ENCODE results near the gene TMEM131. TPM values are rescaled to one million over a fixed set of nuclear protein-coding genes. Genes with fewer than 3 reads are reported as not detected.
"Not testable (repeated sequence)": the region's sequence is repeated elsewhere in the genome, so short reads cannot be mapped to it uniquely, and the experiment has no call there.

TMEM131 gene
- total and polyA plus RNA-seq, 12 donors = 8.2 to 34.3 (median 30.0) TPM

DNA sequence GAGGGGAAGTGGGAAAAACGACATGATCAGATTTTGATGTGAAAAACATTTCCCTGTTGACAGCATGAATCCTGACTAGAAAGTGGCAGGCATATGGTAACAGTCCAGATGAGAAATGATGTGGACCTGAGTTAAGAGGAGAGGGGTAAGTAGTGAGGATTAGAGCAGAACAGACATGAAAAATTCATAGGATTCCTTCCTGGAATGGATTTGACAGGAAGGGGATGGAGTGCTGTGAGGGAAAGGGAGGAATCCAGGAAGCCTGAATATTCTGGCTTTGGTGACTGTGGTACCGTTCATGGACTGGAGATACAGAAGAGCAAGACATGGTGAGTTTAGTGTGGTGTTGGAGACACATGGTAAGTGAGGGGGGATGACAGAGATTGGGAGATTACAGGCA lies 115.4 kb downstream of the TMEM131 start:
- Histone ChIP-seq H3K4me3 (no peak overlapping the region), H3K36me3 (peaks cover 0 to 12% (median under 1%) of the 10 kb centered on the region in 9 donors), H3K27ac (no peak overlapping the region), H3K9me3 (peaks cover 0 to 28% (median under 1%) of the 10 kb centered on the region in 11 donors), H3K27me3 (no peaks in the 10 kb centered on the region), H3K4me1 (peaks cover 0 to 8% (median 0%) of the 10 kb centered on the region in 9 donors)
- DNase-seq (no peak), ATAC-seq (no peak)
- WGBS, 2 donors = 25 to 30% methylated on average over 2 of the region's 2 CpGs
- TF ChIP-seq, protein P1, sequence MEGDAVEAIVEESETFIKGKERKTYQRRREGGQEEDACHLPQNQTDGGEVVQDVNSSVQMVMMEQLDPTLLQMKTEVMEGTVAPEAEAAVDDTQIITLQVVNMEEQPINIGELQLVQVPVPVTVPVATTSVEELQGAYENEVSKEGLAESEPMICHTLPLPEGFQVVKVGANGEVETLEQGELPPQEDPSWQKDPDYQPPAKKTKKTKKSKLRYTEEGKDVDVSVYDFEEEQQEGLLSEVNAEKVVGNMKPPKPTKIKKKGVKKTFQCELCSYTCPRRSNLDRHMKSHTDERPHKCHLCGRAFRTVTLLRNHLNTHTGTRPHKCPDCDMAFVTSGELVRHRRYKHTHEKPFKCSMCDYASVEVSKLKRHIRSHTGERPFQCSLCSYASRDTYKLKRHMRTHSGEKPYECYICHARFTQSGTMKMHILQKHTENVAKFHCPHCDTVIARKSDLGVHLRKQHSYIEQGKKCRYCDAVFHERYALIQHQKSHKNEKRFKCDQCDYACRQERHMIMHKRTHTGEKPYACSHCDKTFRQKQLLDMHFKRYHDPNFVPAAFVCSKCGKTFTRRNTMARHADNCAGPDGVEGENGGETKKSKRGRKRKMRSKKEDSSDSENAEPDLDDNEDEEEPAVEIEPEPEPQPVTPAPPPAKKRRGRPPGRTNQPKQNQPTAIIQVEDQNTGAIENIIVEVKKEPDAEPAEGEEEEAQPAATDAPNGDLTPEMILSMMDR (IDR thresholded peaks at IDR 0.05) = no peak
- intact Hi-C loops (cut with DNase I) = no loop called here

- H3K36me3 ChIP-seq = peaks cover 0 to 5% (median 0%) of the 10 kb centered on the region in 9 donors
- peaks cover 0 to 28% (median 0%) of the 10 kb centered on the region in 11 donors for H3K9me3 ChIP-seq
- 97 to 99% methylated on average over 3 of the region's 3 CpGs for WGBS, 2 donors
- H3K4me1 ChIP-seq = peaks cover 0 to 8% (median 0%) of the 10 kb centered on the region in 9 donors
- intact Hi-C loops (cut with DNase I) = no loop called here
- TF ChIP-seq, protein P1 (IDR thresholded peaks at IDR 0.05) = no peak
- no peaks in the 10 kb centered on the region for H3K27me3 ChIP-seq
- no peak for DNase-seq
- no peak overlapping the region for H3K27ac ChIP-seq
- H3K4me3 ChIP-seq = no peak overlapping the region
- no peak for ATAC-seq
Observed at GRCh38 chr2:97878865-97879264, 116.9 kb downstream of the TMEM131 start.

DNA sequence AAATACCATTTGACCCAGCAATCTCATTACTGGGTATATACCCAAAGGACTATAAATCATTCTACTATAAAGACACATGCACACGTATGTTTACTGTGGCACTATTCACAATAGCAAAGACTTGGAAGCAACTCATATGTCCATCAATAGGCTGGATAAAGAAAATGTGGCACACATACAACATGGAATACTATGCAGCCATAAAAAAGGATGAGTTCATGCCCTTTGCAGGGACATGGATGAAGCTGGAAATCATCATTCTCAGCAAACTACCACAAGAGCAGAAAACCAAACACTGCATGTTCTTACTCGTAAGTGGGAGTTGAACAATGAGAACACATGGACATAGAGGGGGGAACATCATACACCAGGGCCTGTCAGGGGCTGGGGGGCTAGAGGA lies 117.4 kb downstream of the TMEM131 start:
- intact Hi-C loops (cut with DNase I) = not testable (repeated sequence)

GRCh38 chr2:97871096-97871780 lies 124.5 kb downstream of the TMEM131 start:
- WGBS, 2 donors = 85 to 86% methylated on average over 4 of the region's 4 CpGs
- H3K9me3 ChIP-seq = peaks cover 0 to 11% (median 0%) of the 10 kb centered on the region in 11 donors
- H3K27ac ChIP-seq = peak overlapping the region; percentile 68 to 89 (median 78)
- DNase-seq (no peak), ATAC-seq (no peak)
- intact Hi-C loops (cut with DNase I) = loop anchor here in 1 of 10 donors (5.0 kb wide), 1 partner anchor 286 kb away; no protein-coding TSS in a partner anchor
- H3K27me3 ChIP-seq = no peaks in the 10 kb centered on the region
- no peaks in the 10 kb centered on the region for H3K36me3 ChIP-seq
- no peak overlapping the region for H3K4me3 ChIP-seq
- peaks cover 5 to 48% (median 37%) of the 10 kb centered on the region in 9 donors for H3K4me1 ChIP-seq
- TF ChIP-seq, protein P1 (IDR thresholded peaks at IDR 0.05) = no peak

More for the DNA sequence above, 117.4 kb downstream of the TMEM131 start:
- WGBS, 2 donors = 98 to 100% methylated on average over 2 of the region's 2 CpGs
- H3K27me3 ChIP-seq, H3K4me3 ChIP-seq, ATAC-seq, H3K36me3 ChIP-seq, H3K4me1 ChIP-seq, DNase-seq, H3K27ac ChIP-seq: not testable (repeated sequence)
- H3K9me3 ChIP-seq = peaks cover 0 to 28% (median 0%) of the 10 kb centered on the region in 11 donors

DNA sequence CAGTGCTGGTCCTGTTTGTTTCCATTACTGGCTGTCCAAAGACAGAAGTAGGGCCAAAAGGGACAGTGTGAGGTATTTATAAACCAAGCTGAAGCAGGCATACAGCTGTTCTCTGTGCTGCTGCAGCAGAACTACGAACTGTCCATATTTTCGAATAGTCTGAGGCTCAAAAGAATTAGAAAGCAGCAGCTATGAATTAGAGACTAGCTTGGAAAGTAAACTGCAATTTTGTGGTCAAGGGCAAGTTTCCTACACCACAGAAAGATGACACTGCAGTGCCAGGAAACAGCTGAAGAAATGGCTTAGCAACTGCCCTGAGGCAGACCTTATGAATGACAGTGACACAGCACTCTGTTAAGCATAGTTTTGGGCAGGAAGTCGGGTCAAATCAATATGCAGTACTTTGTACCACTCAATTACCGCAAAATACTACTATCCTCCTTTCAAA lies 125.3 kb downstream of the TMEM131 start:
- ATAC-seq (peak; percentile 59 to 95 (median 90)), DNase-seq (peak in 1 of 2 donors; percentile 26)
- 31 to 34% methylated on average over 4 of the region's 4 CpGs for WGBS, 2 donors
- intact Hi-C loops (cut with DNase I) = loop anchor here in 1 of 10 donors (5.0 kb wide), 1 partner anchor 287 kb away; no protein-coding TSS in a partner anchor
- Histone ChIP-seq H3K9me3 (peaks cover 0 to 11% (median 0%) of the 10 kb centered on the region in 11 donors), H3K36me3 (no peaks in the 10 kb centered on the region), H3K27ac (peak overlapping the region; percentile 68 to 89 (median 78)), H3K27me3 (no peaks in the 10 kb centered on the region), H3K4me3 (no peak overlapping the region), H3K4me1 (peaks cover 5 to 48% (median 37%) of the 10 kb centered on the region in 9 donors)
- TF ChIP-seq, protein P1 (IDR thresholded peaks at IDR 0.05) = peak in 1 of 9 donors; percentile 8

Measured in heart right ventricle (tissue), 16 donors.